ENCODE measurements around the gene DDX47.

The DDX47 gene

GRCh38 chr12:12877781-12878455 lies 64.8 kb downstream of the DDX47 start:
- DNase-seq = no peak

Data from activated CD4-positive, alpha-beta T cell treated with anti-CD3 and anti-CD28 coated beads, Interleukin-2, amount 50 U/mL, for 1 hour (primary cell).